ENCODE measurements around the gene CD55. TPM values are rescaled to one million over a fixed set of nuclear protein-coding genes. Genes with fewer than 3 reads are reported as not detected.
A peak's percentile ranks its signal among the peaks of the same experiment; 100 is the strongest.

CD55 gene
- total RNA-seq, 1 donor from 2014 or later = 35.1 TPM

DNA sequence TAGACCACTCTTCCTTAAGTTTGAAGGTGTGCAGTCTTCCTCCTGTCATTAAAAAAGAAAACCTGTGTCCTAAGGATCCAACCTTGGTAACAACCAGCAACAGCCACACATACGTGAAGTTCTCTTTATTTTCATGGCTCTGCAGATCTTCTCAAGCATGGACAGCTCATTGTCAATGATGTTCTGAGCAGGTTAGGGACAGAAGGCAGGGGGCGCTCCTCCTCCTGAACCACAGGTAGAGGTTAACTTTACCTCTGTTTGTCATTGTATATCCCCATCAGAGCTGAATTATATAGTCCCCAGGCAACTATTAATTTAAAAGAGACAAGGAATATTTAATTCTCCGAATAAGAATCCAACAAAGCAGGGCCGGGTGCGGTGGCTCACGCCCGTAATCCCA lies 80.1 kb downstream of the CD55 start:
- Mint-ChIP-seq H3K9me3 (no peaks in the 10 kb centered on the region), H3K27me3 (ENCODE audit: low read depth) (peaks cover 2% of the 10 kb centered on the region), H3K4me1 (peaks cover 2% of the 10 kb centered on the region), H3K27ac (no peak overlapping the region), H3K36me3 (no peaks in the 10 kb centered on the region), H3K4me3 (no peak overlapping the region)
- no peak for DNase-seq (ENCODE audit: low spot score in 2 of 2, unreplicated experiment in 2 of 2)
- TF ChIP-seq, protein P1, sequence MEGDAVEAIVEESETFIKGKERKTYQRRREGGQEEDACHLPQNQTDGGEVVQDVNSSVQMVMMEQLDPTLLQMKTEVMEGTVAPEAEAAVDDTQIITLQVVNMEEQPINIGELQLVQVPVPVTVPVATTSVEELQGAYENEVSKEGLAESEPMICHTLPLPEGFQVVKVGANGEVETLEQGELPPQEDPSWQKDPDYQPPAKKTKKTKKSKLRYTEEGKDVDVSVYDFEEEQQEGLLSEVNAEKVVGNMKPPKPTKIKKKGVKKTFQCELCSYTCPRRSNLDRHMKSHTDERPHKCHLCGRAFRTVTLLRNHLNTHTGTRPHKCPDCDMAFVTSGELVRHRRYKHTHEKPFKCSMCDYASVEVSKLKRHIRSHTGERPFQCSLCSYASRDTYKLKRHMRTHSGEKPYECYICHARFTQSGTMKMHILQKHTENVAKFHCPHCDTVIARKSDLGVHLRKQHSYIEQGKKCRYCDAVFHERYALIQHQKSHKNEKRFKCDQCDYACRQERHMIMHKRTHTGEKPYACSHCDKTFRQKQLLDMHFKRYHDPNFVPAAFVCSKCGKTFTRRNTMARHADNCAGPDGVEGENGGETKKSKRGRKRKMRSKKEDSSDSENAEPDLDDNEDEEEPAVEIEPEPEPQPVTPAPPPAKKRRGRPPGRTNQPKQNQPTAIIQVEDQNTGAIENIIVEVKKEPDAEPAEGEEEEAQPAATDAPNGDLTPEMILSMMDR (IDR thresholded peaks at IDR 0.05; ENCODE audit: unreplicated experiment) = no peak

DNA sequence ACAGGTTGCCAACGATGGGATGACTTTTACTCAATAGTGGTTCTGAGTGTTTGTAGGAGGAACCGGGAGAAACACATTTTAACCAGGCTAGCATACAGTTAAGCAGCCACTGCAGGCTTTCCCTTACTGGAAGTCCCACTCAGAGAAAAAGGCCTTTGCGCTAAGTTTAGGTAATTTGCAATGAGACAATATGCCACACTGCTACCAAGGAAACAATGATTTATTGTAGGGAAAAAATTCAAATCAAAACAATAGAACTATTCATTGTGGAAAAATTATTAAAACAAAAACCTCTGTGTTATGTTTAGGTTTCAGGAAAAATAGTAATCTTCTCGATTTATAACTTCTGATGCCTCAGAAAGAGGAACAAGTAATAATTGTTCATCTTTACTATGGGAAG lies 81.3 kb downstream of the CD55 start:
- Mint-ChIP-seq H3K4me1 (peaks cover 2% of the 10 kb centered on the region), H3K4me3 (no peak overlapping the region), H3K27ac (peak overlapping the region; percentile 34), H3K9me3 (no peaks in the 10 kb centered on the region), H3K27me3 (ENCODE audit: low read depth) (peaks cover 11% of the 10 kb centered on the region), H3K36me3 (no peaks in the 10 kb centered on the region)
- TF ChIP-seq, protein P1 (IDR thresholded peaks at IDR 0.05; ENCODE audit: unreplicated experiment) = no peak
- DNase-seq (ENCODE audit: low spot score in 2 of 2, unreplicated experiment in 2 of 2) = no peak

DNA sequence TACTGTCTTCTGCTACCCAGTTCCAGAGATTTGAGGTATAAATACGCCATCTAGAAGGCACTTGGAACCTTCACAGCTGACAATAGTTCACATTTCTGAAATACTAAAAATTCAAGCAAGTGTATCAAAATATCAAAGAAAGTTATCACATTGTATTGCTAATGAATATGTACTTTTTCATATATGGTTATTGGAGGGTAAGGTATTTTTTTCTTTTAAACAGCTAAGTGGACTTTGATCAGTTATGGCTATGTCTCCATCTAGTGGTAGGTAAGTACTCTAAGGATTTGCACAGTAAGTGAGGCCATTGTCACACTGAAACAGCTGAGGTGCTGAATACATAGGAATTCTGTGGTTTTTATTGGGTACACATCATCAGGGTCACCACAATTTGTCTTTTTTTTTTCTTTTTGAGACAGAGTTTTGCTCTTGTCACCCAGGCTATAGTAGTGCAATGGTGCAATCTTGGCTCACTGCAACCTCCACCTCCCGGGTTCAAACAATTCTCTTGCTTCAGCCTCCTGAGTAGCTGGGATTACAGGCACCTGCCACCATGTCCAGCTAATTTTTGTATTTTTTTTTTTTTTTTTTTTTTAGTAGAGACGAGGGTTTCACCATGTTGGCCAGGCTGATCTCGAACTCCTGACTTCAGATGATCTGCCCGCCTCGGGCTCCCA lies 83.5 kb downstream of the CD55 start:
- H3K4me1 Mint-ChIP-seq = peaks cover 2% of the 10 kb centered on the region
- peaks cover 20% of the 10 kb centered on the region for H3K27me3 Mint-ChIP-seq (ENCODE audit: low read depth)
- DNase-seq (ENCODE audit: low spot score in 2 of 2, unreplicated experiment in 2 of 2) = no peak
- H3K4me3 Mint-ChIP-seq = no peak overlapping the region
- H3K36me3 Mint-ChIP-seq = no peaks in the 10 kb centered on the region
- TF ChIP-seq, protein P1 (IDR thresholded peaks at IDR 0.05; ENCODE audit: unreplicated experiment) = peak; percentile 66
- no peaks in the 10 kb centered on the region for H3K9me3 Mint-ChIP-seq
- H3K27ac Mint-ChIP-seq = no peak overlapping the region

DNA sequence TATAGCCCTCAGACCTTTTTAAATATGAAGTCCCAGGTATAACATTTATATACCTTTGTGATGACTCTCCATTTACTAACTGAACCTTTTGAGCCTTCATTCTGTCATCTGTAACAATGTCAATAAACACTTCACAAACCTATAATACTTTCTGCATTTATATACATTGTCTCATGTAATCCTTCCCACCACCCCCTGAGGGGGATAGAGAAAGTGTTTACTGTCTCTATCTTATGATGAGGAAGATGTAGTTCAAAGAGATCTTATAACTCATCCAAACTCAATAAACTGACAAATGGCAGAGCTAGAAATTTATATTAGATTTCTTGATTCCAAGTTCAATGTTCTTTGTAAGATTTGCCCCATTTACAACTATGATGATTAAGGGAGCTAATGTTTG lies 84.3 kb downstream of the CD55 start:
- H3K4me3 Mint-ChIP-seq = no peak overlapping the region
- no peak overlapping the region for H3K27ac Mint-ChIP-seq
- H3K4me1 Mint-ChIP-seq = peaks cover 2% of the 10 kb centered on the region
- H3K36me3 Mint-ChIP-seq = no peaks in the 10 kb centered on the region
- TF ChIP-seq, protein P1 (IDR thresholded peaks at IDR 0.05; ENCODE audit: unreplicated experiment) = no peak
- peaks cover 20% of the 10 kb centered on the region for H3K27me3 Mint-ChIP-seq (ENCODE audit: low read depth)
- peaks cover 3% of the 10 kb centered on the region for H3K9me3 Mint-ChIP-seq
- DNase-seq (ENCODE audit: low spot score in 2 of 2, unreplicated experiment in 2 of 2) = no peak

DNA sequence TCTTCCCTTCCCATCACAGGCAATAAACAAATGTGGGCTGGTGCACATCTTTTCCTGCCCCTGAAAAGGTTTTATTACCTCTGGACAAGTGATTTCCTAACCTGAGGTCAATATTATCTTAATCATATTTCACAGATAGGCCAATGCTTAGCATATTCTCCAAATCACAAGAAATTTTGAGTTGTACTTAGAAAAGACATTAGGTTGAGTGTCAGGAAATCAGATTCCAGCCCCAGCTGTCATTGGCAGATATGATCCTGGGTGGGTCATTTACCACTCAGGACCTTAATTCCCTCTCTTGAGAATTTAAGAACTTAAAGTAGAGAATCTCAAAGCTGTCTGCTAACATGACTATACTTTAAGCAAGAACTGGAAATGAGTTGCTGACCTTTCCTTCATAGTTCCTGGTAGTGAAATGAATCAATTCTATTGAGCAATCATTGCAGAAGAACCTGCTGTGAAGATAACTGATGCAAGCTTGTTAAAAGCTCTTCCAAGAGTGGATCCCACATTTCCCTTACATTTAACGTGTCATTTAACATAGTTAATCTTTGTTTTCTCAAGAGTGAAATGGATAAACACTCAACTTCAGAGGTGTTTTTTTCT lies 86.3 kb downstream of the CD55 start:
- H3K27me3 Mint-ChIP-seq (ENCODE audit: low read depth) = peaks cover 20% of the 10 kb centered on the region
- H3K4me3 Mint-ChIP-seq = no peak overlapping the region
- DNase-seq (ENCODE audit: low spot score in 2 of 2, unreplicated experiment in 2 of 2) = no peak
- H3K9me3 Mint-ChIP-seq = peaks cover 4% of the 10 kb centered on the region
- H3K27ac Mint-ChIP-seq = no peak overlapping the region
- no peaks in the 10 kb centered on the region for H3K4me1 Mint-ChIP-seq
- no peaks in the 10 kb centered on the region for H3K36me3 Mint-ChIP-seq
- TF ChIP-seq, protein P1 (IDR thresholded peaks at IDR 0.05; ENCODE audit: unreplicated experiment) = no peak

Other genes starting within 250 kb of the CD55 start
- 0.47 to 0.78 TPM in 2 of 3 replicates, not detected in the other for gene C4BPB, start 232.8 kb upstream of the CD55 start, total RNA-seq
- gene C4BPA, start 217.4 kb upstream of the CD55 start, total RNA-seq = 0.09 to 0.20 TPM (median 0.16 TPM) in 3 replicates
- gene CR2, start 132.7 kb downstream of the CD55 start, total RNA-seq = not detected in 3 replicates
- 0.09 to 0.16 TPM (median 0.09 TPM) in 3 replicates for gene CR1, start 174.5 kb downstream of the CD55 start, total RNA-seq